Activated CD4-positive, alpha-beta T cell treated with anti-CD3 and anti-CD28 coated beads for 4 hours (primary cell): Measurements from ENCODE around the gene PITPNC1.
A peak's percentile ranks its signal among the peaks of the same experiment; 100 is the strongest.
"Not testable (repeated sequence)": the region's sequence is repeated elsewhere in the genome, so short reads cannot be mapped to it uniquely, and the experiment has no call there.

Source experiments
- DNase-seq, 2 donors: peaks; one replicate each; pipeline ENCODE4 v3.0.0-alpha.2; 2020

PITPNC1 gene

DNA sequence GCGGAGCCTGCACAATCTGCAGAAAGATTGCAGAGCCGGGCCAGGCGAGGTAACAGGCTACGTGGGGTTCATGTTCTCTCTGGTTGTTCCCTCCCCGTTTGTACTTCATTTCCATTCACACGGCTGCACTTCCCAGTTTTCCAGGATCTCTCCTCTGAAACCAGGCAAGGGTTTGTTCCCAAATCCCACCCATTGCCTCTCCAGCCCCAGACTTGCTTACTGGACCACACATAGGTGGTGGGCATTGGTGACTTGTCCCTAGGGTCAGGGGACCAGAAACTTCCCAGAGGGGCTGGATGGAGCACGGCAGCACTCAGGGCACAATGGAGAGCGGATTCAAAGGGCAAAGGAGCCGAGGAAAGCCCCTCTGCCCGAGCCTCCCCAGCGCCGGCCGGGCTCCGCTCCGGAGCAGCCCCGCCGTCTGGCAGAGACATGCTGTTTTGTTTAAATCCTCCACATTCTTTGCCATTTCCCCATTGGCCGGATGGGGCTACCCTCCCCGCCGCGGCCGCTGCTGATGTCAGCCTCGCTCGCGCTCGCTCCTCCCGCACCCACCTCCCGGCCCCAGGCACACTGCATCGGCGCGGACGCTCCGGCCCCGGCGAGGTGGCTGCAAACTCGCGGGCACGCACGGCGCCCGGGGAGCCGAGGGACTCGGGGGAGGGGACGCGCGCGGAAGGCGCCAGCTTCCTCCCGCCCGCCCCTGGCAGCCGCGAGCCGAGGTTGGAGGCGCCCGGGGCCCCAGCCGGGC is at the start of gene PITPNC1:
Gene PITPNC1 (plus strand): TSS at position 545 of the 751 bp plus-strand sequence.
- peak; percentile 78 to 84 for DNase-seq

- DNase-seq: no peak
Observed at GRCh38 chr17:67328026-67328425, 49.1 kb upstream of the PITPNC1 start.

- not testable (repeated sequence) for DNase-seq
Observed at GRCh38 chr17:67331381-67332161, 45.5 kb upstream of the PITPNC1 start.

GRCh38 chr17:67332162-67332508 is 44.9 kb upstream of the PITPNC1 start:
- DNase-seq: not testable (repeated sequence)

- DNase-seq: no peak
Observed at GRCh38 chr17:67335245-67335835, 41.7 kb upstream of the PITPNC1 start.

- DNase-seq: no peak
Observed at GRCh38 chr17:67336859-67337258, 40.2 kb upstream of the PITPNC1 start.

DNA sequence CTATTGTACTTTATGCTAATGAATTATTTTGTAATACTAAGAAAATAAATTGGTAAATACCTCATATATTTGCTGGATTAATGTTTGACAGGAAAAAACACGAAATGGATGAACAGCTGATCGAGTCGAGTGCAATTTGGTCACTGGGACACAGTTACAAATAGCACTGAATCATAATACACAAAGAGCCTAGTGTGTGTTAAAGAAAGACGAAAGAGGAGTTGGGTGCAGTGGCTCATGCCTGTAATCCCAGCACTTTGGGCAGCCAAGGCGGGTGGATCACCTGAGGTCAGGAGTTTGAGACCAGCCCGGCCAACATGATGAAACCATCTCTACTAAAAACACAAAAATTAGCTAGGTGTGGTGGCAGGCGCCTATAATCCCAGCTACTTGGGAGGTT is 38.7 kb upstream of the PITPNC1 start:
- DNase-seq: not testable (repeated sequence)

DNA sequence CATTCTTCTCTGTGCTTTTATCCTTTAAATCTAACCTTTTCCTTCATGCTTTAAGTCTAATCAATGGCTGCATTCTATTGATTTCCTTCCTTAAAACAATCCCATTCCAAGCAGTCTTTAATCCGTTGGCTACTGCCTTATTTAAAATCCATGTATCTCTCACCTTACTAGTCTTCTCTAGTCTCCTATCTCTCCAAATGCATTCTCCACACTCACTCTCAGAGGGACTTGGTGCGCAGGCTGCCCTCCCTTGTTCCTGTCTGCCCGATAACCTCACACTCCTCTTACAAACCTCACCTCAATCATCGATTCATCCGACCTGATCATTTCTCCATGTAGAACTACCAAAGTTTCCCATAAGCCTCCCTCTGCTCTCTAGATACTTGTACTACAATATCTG is 33.8 kb upstream of the PITPNC1 start:
- no peak for DNase-seq

- no peak for DNase-seq
Observed at GRCh38 chr17:67347826-67348225, 29.3 kb upstream of the PITPNC1 start.

GRCh38 chr17:67349420-67349819 is 27.7 kb upstream of the PITPNC1 start:
- no peak for DNase-seq

DNA sequence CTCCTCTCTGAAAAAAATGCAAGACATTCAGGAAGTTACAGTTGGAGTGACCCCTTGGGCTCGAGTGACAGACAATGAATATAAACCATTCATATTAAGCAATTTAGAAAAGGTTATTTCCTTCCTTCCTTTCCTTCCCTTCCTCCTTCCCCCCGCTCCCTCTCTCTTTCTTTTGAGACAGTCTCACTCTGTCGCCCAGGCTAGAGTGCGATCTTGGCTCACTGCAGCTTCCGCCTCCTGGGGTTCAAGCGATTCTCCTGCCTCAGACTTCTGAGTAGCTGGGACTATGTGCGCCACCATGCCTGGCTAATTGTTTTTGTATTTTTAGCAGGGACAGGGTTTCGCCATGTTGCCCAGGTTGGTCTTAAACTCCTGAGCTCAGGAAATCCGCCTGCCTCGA is 23.9 kb upstream of the PITPNC1 start:
- DNase-seq: no peak

DNA sequence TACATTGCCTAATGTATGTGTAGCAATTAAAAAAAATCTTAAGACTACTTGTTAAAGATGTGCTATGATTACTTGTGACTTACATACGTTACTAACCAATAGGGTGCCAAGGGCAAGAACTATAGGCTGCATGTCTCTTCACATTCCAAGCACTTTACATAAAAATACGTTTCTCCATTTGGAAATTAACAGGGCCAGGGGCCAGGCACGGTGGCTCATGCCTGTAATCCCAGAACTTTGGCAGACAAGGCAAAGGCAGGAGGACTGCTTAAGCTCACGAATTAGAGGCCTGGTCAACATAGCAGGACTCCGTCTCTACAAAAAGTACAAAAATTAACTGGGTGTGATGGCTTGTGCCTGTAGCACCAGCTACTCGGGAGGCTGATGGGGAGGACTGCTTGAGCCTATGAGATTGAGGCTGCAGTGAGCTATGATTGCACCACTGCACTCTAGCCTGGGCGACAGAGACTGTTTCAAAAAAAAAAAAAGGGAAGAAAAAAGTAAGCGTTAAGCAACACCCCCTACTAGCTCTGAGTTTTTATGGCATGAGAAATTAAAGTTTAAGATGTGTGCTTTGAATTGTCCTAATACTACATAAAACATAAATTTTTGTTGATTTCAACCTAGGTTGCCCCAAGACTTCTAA is 23.0 kb upstream of the PITPNC1 start:
- no peak for DNase-seq

DNA sequence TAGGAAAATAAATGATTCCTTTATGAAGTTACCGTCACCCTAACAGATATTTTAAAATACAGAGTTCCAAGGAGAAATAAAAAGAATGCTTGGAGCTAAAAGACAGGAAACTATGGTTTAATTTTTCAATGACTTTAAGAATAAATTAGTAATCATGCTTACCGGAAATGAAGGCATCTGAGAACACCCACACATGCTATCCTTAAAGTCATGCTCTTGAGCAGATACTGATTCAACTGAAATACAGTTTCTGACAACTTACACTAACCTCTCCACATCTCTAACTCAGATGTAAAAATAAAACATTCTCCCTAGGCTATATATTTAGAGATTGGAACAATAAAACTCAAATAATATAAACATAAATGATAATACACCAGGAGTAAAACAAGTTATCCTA is 18.5 kb upstream of the PITPNC1 start:
- no peak for DNase-seq

DNA sequence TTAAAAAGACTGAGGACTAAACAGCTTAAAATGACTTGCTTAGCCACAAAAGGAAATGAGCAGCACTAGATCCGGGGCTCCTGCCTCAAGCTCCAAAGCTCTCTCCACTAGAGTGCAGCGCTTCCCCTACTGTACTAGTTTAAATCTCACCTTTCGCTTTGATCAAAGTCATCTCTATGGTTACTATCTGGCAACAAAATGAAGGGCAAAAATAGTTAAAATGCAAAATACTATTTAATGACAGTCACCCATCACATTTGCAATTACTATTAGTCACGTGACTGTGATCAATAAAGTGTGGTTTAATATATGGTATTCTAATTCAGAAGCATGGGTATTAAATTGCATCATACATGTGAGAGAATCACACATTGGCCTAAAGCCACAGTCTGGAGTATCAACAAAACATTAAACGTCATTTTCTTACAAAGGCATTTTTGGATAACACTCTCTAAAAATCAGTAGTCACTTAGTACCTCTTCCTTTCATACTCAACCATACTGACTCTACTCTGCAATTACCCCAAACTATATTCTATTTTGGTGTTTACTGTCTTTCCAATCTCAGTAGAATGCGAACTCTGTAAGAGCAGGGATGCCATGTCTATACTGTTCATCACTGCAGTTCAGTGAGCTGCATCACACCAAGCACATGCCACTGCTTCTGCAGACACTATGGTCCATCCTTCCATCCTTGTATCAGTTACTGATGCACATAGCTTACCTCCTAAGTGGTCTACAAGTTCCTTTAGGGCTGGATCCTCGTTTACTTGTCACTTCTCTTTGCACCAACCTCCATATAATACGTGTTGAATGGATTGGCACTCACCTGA is 16.9 kb upstream of the PITPNC1 start:
- peak; percentile 34 to 52 for DNase-seq

DNA sequence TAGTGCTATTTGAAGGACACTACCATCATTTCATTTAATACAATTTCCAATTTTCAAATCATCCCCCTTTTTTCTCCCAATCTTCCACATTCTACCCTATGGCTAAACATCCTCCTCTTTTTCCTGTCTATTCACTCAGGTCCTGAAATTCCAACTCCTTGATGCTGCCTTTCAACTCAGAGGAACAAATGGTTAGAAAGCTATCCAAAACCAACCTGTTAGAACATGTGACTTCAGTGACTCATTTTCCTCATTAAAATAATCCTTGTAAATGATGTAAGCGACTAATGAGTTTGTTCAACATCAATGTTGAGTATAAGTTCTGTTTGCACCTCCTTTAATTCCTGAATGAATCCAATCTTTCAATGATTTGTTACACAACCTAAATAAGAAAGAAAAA is 16.2 kb upstream of the PITPNC1 start:
- no peak for DNase-seq

GRCh38 chr17:67362173-67362572 is 14.9 kb upstream of the PITPNC1 start:
- DNase-seq: no peak

- DNase-seq: no peak
Observed at GRCh38 chr17:67364847-67365737, 12.0 kb upstream of the PITPNC1 start.

DNA sequence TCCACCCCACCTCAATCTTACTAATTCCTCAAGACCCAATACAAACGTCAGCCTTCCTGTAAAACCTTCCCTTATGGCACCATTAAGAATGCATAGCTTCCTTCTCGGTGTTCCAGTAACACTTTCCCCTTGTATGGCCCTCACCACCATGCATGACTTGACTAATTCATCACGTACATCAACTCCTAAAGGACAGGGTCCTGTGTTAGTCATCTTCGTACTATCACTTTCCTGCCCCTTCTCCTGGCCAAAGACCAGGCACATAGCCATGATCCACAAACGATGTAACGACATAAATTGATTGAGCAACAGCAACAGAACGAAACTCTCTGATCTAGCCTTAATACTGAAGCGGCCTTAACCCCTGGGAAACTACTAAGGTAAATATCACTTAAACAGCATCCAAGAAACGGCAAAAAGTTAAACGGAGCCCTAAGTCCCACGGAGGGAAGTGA is 11.3 kb upstream of the PITPNC1 start:
- DNase-seq: no peak

- DNase-seq: peak; percentile 91 to 94
Observed at GRCh38 chr17:67366193-67367157, 10.6 kb upstream of the PITPNC1 start, which contains the start of gene PSMD12. Gene PSMD12 (minus strand): TSS chr17:67366577. CDS start chr17:67366519, 58 bp downstream.

DNA sequence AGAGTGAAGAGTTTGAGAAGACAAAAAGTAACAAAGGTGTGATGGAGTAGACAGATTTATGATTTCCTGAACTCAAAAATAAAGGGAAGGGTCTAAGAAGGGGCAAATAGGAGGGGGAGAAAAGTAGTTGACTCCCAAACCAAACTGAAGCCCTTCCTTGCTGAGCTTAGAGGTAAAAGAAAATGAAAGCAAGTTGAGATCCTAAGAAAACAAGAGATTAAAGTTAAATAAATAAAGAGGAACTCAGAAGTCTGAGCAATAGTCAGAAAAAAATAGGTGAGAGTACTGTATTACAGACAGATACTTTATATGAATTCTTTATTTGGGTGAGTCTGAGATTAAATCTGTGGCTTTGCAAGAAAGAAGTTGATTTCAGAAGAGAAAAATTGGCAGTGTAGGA is 7.4 kb upstream of the PITPNC1 start:
- DNase-seq: no peak
